Lower leg skin (tissue), 4 donors: ENCODE data around the gene CD200R1L. TPM values are rescaled to one million over a fixed set of nuclear protein-coding genes. Genes with fewer than 3 reads are reported as not detected.

Source experiments
- DNase-seq, 2 donors: peaks; one replicate each; pipeline ENCODE4 v3.0.0-alpha.2; 2019; ENCODE audit warnings: low spot score in 2 of 2
- H3K4me3 ChIP-seq: fragments of 200-600 bp; sonication (generic); 2 replicates; pipeline ENCODE4 v1.5.1; 2017; ENCODE audit warnings: mild to moderate bottlenecking, low read depth; ENCODE audit not compliant: poor library complexity, severe bottlenecking
- CTCF ChIP-seq, 3 donors: fragments of 450-650 bp; IDR thresholded peaks; one replicate each; pipeline ENCODE4 v1.5.1; 2016; ENCODE audit warnings: antibody characterized with exemption in 3 of 3, mild to moderate bottlenecking in 3 of 3, moderate library complexity in 2 of 3
- POLR2A ChIP-seq, 2 donors: fragments of 450-650 bp; IDR thresholded peaks; one replicate each; pipeline ENCODE4 v1.6.1; 2016 to 2017; ENCODE audit warnings: antibody characterized with exemption in 2 of 2, mild to moderate bottlenecking in 1 of 2, moderate library complexity in 1 of 2
- WGBS, 2 donors: methylation state at CpG; one replicate each; pipeline ENCODE4 v1.1.5; 2018; 5-methylcytosine and 5-hydroxymethylcytosine counted together
- intact Hi-C: fragments of 100-400 bp; cut with DNase I; formaldehyde crosslinking; loops from one replicate; pipeline ENCODE4 v1.15.0; 2023; ENCODE audit warnings: low total_unique reads
- total RNA-seq, 4 donors: library from RNA; depleted of rRNA; stranded (reverse); fragments of >200 nt; gene quantifications; one replicate each; pipeline ENCODE4 v1.1.0, GENCODE V29; 2016

CD200R1L gene
- total RNA-seq, 4 donors from 2014 or later, result not detected

- intact Hi-C loops, result no loop called here
- no peak for DNase-seq
- H3K4me3 ChIP-seq, result no peak overlapping the region
- TF ChIP-seq CTCF (IDR thresholded peaks at IDR 0.05), result no peak
- TF ChIP-seq POLR2A (IDR thresholded peaks at IDR 0.05), result no peak
- 52 to 55% methylated on average over 3 of the region's 3 CpGs for WGBS, 2 donors
These were observed 76.5 kb downstream of the CD200R1L start for GRCh38 chr3:112770032-112770626.

GRCh38 chr3:112769286-112769978 lies 77.2 kb downstream of the CD200R1L start:
- no peak for DNase-seq
- intact Hi-C loops, result no loop called here
- WGBS, 2 donors, result 51 to 66% methylated on average over 1 of the region's 1 CpG

GRCh38 chr3:112767777-112768176 lies 78.9 kb downstream of the CD200R1L start:
- DNase-seq, result no peak
- TF ChIP-seq POLR2A (IDR thresholded peaks at IDR 0.05), result no peak
- no peak for TF ChIP-seq CTCF (IDR thresholded peaks at IDR 0.05)
- intact Hi-C loops, result no loop called here
- no peak overlapping the region for H3K4me3 ChIP-seq
- WGBS, 2 donors, result 64 to 66% methylated on average over 2 of the region's 2 CpGs

More at GRCh38 chr3:112769286-112769978, 77.2 kb downstream of the CD200R1L start:
- TF ChIP-seq POLR2A (IDR thresholded peaks at IDR 0.05) (no peak), CTCF (IDR thresholded peaks at IDR 0.05) (no peak)
- no peak overlapping the region for H3K4me3 ChIP-seq

GRCh38 chr3:112767177-112767576 lies 79.5 kb downstream of the CD200R1L start:
- WGBS, 2 donors, result 84 to 90% methylated on average over 2 of the region's 2 CpGs
- H3K4me3 ChIP-seq, result no peak overlapping the region
- intact Hi-C loops, result no loop called here
- TF ChIP-seq POLR2A (IDR thresholded peaks at IDR 0.05) (no peak), CTCF (IDR thresholded peaks at IDR 0.05) (no peak)
- DNase-seq, result peak in 1 of 2 donors; percentile 41

Other genes with a start within 250 kb of the CD200R1L start
- 10 to 100 TPM in 3 of 4 donors, 1 to 10 TPM in 1; 7.4 to 53.3 (median 10.6) TPM for gene CCDC80, start 205.7 kb downstream of the CD200R1L start, total RNA-seq
- gene CD200R1, start 128.2 kb upstream of the CD200R1L start, total RNA-seq, result 1 to 10 TPM in 3 of 4 donors, not detected in 1; 1.1 to 5.9 (median 1.8) TPM
- gene GTPBP8, start 144.1 kb upstream of the CD200R1L start, total RNA-seq, result 10 to 100 TPM; 11.8 to 32.7 (median 19.8) TPM